GM21786 (cell line): ENCODE results near the gene CDH26.
A peak's percentile ranks its signal among the peaks of the same experiment; 100 is the strongest.
"Not testable (repeated sequence)": the region's sequence is repeated elsewhere in the genome, so short reads cannot be mapped to it uniquely, and the experiment has no call there.

Experiments
- ATAC-seq: cut with Tn5 transposase; IDR thresholded peaks from one replicate; pipeline ENCODE4 v1.9.1; 2021; ENCODE audit not compliant: unreplicated experiment

CDH26 gene

GRCh38 chr20:60040471-60041162 lies 82.4 kb downstream of the CDH26 start:
- no peak for ATAC-seq

DNA sequence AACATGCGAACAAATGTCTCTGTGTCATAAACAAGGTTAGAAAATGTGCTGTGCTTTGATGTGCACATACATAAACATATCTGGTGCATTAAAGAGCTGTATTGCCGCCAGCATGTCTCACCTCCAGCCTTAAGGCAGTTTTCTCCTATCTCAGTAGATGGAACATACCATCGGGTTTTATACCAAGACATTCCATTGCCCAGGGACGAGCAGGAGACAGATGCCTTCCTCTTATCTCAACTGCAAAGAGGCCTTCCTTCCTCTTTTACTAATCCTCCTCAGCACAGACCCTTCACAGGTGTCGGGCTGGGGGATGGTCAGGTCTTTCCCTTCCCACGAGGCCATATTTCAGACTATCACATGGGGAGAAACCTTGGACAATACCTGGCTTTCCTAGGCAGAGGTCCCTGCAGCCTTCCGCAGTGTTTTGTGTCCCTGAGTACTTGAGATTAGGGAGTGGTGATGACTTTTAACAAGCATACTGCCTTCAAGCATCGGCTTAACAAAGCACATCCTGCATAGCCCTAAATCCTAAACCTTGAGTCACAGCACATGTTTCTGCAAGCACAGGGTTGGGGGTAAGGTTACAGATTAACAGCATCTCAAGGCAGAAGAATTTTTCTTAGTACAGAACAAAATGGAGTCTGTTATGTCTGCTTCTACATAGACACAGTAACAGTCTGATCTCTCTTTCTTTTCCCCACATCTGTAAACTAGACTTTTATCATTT lies 83.4 kb downstream of the CDH26 start:
- ATAC-seq, result not testable (repeated sequence)

DNA sequence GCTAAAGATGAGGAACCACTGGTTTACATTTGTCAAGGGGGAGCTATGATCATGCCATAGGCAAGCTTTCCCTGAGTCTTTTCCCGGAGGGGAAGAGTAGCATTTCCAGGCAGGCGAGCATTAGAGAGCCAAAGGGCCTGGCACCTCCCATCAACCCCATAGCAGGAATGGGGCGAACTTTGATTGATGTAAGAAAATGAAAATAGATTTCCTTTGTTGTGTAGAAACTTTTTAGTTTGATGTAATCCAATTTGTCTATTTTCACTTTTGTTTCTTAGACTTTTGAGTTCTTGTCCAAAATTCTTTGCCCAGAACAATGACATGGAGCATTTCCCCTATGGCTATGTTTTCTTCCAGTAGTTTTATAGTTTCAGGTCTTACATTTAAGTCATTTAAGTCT lies 85.2 kb downstream of the CDH26 start:
- no peak for ATAC-seq

DNA sequence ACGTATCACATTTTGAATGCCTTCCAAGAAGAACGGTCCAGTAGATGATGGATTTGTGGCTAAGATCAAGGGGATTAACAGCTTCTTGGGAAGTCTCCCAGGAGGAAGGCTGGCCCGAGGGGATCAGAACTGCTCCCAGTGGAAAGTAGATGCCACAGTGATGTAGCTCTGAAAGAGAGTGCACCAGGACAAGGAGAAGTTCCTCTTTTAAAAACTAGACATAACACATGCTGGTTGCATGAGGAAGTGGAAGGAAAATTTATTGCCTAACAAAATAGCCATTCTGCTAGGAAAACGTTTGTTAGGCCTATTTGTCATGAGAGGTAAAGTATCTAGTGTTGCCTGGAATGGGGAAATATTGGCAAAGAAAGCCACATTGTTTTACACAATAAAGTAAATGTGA lies 87.8 kb downstream of the CDH26 start:
- no peak for ATAC-seq

GRCh38 chr20:60046436-60046835 lies 88.2 kb downstream of the CDH26 start:
- ATAC-seq, result no peak

DNA sequence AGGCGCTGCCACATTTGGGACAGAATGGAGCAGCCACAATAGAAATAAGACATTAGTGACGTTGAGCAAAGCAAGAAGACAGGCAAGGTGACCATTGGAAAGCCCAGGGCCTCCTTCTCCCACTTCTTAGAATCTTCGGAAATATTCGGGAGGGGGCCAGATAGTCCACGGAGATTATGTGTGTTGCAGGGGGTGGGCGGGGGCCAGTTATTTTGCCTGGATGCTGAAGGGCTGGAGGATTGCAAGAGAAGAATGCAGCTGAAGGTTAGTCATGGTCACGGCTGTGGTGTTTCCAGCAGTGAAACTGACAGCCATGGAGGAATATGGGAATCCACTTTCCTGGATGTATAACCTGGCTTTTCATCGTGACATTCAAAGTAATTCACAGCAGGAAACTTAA lies 88.6 kb downstream of the CDH26 start:
- no peak for ATAC-seq

DNA sequence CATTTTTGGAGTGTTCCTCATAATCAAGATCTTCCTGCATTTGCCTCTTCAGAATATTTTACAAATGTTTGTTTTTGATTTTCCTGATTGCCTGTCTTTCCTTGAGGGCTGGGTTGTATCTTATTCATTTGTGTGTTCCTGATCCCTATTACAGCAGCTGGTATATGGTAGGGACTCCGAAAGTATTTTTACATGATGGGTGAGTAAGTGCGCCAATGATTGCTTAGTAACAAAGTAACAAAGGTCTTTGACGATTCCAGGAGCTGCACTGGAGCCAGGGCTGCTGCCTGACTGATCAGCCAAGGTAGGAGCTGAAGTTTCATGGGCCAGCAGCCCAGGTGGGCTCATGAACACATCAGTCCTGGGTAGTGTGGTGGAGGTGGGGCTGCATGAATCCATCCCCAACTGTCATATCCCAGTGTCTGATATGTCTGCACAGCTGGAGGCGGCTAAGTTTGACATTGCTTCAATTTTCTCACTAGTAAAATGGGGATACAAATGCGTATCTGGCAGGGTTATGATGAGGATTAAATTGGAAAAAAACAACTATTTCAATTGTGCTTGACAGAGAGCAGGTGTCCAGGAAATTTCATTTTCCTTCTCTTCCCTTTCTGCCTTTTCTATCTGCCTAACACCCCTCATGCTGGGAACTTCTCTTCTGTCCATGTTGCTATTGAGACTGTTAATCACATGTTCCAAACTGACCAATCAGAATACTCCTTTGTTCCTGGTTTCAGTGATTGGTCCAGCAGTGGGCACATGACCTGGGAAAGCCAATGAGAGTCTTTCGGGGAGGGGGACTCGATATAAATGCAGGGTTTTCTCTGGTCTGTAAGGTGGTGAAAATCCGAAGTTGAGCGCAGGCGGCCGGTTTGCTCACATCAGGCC lies 90.7 kb downstream of the CDH26 start:
- no peak for ATAC-seq

DNA sequence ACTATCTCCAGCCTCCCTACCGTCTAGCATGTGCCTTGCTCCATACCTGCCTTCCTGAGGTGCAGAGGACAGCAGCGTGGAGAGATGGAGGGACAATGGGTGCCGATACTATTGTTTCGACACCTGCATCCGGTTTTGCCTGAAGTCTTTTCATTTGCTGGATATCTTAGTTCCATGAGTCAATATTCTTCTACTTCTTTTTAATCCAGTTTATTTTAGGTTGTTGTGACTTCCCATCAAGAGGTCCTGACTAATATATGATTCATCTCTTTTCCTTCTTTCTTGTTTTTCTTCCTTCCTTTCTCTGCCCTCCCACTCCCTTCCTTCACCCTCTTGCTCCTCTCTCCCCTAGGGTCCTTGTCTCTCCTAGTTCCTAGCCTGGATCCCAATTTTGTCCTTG lies 91.4 kb downstream of the CDH26 start:
- ATAC-seq, result no peak

DNA sequence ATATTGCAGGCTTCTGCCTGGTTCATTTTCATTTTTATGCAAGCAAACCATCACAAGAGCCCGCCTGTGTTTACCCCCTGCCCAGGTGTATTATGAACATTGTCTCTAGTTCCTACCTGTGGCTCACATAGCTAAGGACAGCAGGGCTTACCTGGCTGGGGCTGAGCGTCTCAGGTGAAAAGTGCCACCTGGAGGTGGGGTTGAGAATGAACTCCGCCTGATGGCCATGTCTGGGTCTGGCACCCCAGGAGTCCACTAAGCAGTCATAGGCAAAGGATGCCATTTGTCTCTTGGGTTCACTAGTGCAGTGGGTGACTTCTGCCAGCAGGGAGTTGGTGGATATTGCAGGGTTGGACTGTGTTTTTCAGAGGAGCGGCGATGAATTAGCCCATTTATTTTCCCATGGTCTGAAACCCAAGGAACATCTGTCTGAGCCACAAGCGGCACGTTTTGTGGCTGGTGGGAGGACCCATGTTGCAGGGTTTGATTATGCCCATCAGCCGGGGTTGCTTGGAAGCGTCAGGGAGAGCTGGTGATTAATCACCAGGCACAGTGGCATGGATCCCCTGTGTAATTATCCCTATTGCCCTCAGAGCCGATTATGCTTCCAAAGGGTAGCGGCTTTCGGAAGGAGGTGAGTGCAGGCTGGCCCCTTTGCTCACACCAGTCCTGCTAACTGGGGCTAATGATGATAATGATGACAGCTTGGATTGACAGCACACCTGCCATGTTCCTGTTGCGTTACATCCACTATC lies 92.1 kb downstream of the CDH26 start:
- ATAC-seq, result no peak

GRCh38 chr20:60051911-60052310 lies 93.7 kb downstream of the CDH26 start:
- no peak for ATAC-seq

DNA sequence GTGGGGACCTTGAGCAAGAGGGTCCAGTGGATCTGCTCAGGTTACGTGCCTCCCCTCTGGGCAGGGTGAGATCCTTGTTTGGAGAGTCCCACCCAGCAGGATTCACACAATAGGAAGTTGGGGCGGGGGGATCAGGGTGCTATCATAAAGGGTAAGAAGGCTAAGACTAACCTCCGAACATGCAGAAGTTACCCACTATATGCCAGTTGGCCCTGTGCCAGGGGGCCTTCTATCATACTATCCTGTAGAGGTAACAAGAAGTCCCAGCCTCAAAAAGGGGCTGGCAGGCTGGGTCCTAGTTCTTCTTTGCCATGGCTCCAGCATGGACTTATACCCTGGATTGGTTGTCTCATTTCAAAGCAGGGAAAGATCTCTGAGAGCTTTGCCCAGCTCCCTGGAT lies 94.1 kb downstream of the CDH26 start:
- no peak for ATAC-seq

GRCh38 chr20:60053125-60053817 lies 95.0 kb downstream of the CDH26 start:
- ATAC-seq, result no peak

GRCh38 chr20:60053818-60054190 lies 95.6 kb downstream of the CDH26 start:
- ATAC-seq, result no peak

DNA sequence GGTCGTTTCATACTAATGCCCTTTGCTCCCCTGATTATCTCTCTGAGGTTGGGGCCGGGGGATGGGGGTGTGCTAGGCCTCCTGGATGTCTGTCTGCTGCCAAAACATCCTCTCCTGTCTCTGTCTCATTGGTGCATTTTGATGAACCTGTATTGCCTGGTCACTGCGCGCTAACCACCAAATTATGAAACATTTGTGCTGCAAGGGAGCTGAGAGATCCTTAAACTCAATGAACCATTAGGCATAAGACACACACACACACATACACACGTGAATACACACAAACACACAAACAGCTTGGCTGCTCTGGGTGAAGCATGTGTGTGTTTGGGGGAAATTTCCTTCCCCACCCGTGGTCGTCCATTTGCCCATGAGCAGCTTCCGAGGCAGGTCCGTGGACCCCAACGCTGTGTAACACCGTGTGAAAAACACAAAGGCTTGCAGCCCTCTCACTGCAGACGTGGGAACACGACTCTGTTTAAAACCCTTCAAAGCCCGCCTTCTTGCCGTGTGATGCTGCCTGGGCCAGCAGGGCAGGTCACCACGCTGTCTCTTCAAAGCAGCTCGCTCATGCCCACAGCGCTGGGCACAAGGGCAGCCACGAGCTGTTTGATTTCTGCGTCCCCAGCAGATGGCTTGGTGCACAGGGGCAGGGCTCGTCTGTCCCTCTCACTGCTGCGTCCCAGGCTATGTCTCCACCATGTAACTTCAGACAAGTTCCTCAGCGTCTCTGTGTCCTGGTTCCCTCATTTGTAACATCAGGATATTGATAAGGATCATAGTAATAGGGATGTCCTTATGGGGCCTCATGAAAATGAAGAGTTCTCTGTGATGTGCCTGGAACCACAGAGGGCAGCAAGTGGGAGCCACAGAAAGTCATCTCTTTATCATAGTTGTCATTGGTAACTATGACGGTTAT lies 96.8 kb downstream of the CDH26 start:
- ATAC-seq, result no peak

GRCh38 chr20:60055740-60056139 lies 97.5 kb downstream of the CDH26 start:
- peak; percentile 48 for ATAC-seq

- ATAC-seq, result no peak
Observed at GRCh38 chr20:60056407-60057122, 98.3 kb downstream of the CDH26 start.

- peak; percentile 55 for ATAC-seq
Observed at GRCh38 chr20:60057123-60057865, 99.1 kb downstream of the CDH26 start.
